Esophagus muscularis mucosa (tissue), 4 donors: ENCODE results near the gene RTCA. TPM values are rescaled to one million over a fixed set of nuclear protein-coding genes. Genes with fewer than 3 reads are reported as not detected.

Experiments used
- DNase-seq: peaks from one replicate; pipeline ENCODE4 v3.0.0-alpha.2; 2017; ENCODE audit errors: extremely low spot score
- H3K27ac ChIP-seq, 4 donors: fragments of 200-600 bp; sonication (generic); replicated peaks in 1 of 4; 1 replicate in 3 of 4; 2 replicates in 1 of 4; pipeline ENCODE4 v1.5.1; 2016 to 2019; ENCODE audit warnings: mild to moderate bottlenecking in 1 of 4
- H3K27me3 ChIP-seq, 4 donors: fragments of 200-600 bp; sonication (generic); one replicate each; pipeline versions ENCODE4 v1.5.1 to v1.6.0; 2016 to 2019
- H3K36me3 ChIP-seq, 4 donors: fragments of 200-600 bp; sonication (generic); one replicate each; pipeline ENCODE4 v1.5.1; 2016 to 2019
- H3K4me1 ChIP-seq, 4 donors: fragments of 200-600 bp; sonication (generic); one replicate each; pipeline ENCODE4 v1.5.1; 2016 to 2019
- H3K4me3 ChIP-seq, 4 donors: fragments of 200-600 bp; sonication (generic); 1 replicate in 2 of 4; 2 replicates in 2 of 4; pipeline ENCODE4 v1.5.1; 2016 to 2019; ENCODE audit warnings: mild to moderate bottlenecking in 4 of 4, moderate library complexity in 1 of 4
- H3K9me3 ChIP-seq, 4 donors: fragments of 200-600 bp; sonication (generic); 1 replicate in 3 of 4; 2 replicates in 1 of 4; pipeline ENCODE4 v1.5.1; 2016 to 2019
- EP300 ChIP-seq: sonication (generic); formaldehyde crosslinking; IDR thresholded peaks from one replicate; pipeline ENCODE4 v1.6.1; 2017; ENCODE audit warnings: antibody characterized with exemption
- POLR2A ChIP-seq: fragments of 450-650 bp; IDR thresholded peaks from one replicate; pipeline ENCODE4 v1.6.1; 2017; ENCODE audit warnings: antibody characterized with exemption, moderate library complexity, mild to moderate bottlenecking, low read depth
- POLR2AphosphoS5 ChIP-seq, 2 donors: sonication (generic); formaldehyde crosslinking; IDR thresholded peaks; one replicate each; pipeline ENCODE4 v1.6.1; 2017; ENCODE audit warnings: antibody characterized with exemption in 2 of 2
- WGBS: methylation state at CpG from one replicate; pipeline ENCODE4 v1.1.5; 2018; 5-methylcytosine and 5-hydroxymethylcytosine counted together
- intact Hi-C: fragments of 100-400 bp; cut with DNase I; formaldehyde crosslinking; loops from one replicate; pipeline ENCODE4 v1.15.1; 2023
- total RNA-seq, 4 donors: library from RNA; depleted of rRNA; stranded (reverse); fragments of >200 nt; gene quantifications; one replicate each; pipeline versions ENCODE4 v1.1.0 to v1.2.1, GENCODE V29; 2016
- TF ChIP-seq, protein P1 (sequence below), 3 experiments: fragments of 200-600 bp in 2 of 3; fragments of 450-650 bp in 1 of 3; sonication (generic) in 2 of 3; IDR thresholded peaks; one replicate each; pipeline ENCODE4 v1.5.1; 2017 to 2019; ENCODE audit warnings: antibody characterized with exemption in 3 of 3, mild to moderate bottlenecking in 2 of 3, moderate library complexity in 1 of 3

Gene RTCA
- total RNA-seq = 10 to 100 TPM; 18.7 to 22.0 (median 21.4) TPM

DNA sequence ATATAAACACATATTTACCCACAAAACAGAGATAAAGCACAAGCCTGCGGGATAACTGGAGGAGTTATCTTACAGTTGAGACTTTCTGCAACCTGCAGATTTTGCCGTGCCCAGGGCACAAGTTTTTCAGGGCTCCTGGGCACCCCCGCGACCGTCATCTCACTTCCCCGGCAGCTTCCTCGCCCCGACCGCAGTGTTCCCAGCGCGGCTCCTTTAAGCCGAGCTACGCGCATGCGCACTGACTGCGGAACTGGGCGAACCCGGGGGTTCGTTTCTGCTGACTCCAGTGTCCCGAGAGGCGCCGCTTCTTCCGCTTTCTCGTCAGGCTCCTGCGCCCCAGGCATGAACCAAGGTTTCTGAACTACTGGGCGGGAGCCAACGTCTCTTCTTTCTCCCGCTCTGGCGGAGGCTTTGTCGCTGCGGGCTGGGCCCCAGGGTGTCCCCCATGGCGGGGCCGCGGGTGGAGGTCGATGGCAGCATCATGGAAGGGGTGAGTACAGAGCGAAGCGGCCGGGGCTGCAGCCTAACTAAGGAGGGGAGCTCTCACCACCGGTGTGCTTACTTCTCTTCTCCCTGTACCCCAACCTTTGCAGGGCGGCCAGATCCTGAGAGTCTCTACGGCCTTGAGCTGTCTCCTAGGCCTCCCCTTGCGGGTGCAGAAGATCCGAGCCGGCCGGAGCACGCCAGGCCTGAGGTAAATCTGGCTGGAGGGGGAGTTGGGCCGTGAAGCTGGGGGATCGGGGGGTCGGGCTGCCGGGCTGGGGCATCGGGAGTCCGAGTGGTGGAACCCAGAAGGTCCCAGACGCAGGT is at the start of gene RTCA:
Gene RTCA, plus strand, starts transcription at position 286 of the 810 bp plus-strand sequence. Its CDS starts 160 bp downstream, at position 446.
- Histone ChIP-seq H3K27me3 (no peaks in the 10 kb centered on the region), H3K4me1 (peaks cover 11 to 44% (median 37%) of the 10 kb centered on the region in 4 donors)
- intact Hi-C loops = loop anchor here (5.0 to 10.0 kb wide), 2 partner anchors 86 to 619 kb away; partner anchors contain the start of gene CDC14A

GRCh38 chr1:100217834-100218233 is 48.2 kb upstream of the RTCA start:
- intact Hi-C loops = no loop called here
- Histone ChIP-seq H3K4me3 (no peak overlapping the region), H3K27ac (no peak overlapping the region), H3K36me3 (peaks cover 24 to 63% (median 41%) of the 10 kb centered on the region in 4 donors), H3K4me1 (no peaks in the 10 kb centered on the region), H3K9me3 (no peaks in the 10 kb centered on the region), H3K27me3 (no peaks in the 10 kb centered on the region)
- 50% methylated on average over 2 of the region's 2 CpGs for WGBS
- TF ChIP-seq, protein P1, sequence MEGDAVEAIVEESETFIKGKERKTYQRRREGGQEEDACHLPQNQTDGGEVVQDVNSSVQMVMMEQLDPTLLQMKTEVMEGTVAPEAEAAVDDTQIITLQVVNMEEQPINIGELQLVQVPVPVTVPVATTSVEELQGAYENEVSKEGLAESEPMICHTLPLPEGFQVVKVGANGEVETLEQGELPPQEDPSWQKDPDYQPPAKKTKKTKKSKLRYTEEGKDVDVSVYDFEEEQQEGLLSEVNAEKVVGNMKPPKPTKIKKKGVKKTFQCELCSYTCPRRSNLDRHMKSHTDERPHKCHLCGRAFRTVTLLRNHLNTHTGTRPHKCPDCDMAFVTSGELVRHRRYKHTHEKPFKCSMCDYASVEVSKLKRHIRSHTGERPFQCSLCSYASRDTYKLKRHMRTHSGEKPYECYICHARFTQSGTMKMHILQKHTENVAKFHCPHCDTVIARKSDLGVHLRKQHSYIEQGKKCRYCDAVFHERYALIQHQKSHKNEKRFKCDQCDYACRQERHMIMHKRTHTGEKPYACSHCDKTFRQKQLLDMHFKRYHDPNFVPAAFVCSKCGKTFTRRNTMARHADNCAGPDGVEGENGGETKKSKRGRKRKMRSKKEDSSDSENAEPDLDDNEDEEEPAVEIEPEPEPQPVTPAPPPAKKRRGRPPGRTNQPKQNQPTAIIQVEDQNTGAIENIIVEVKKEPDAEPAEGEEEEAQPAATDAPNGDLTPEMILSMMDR (IDR thresholded peaks at IDR 0.05) = no peak
- TF ChIP-seq EP300 = no peak
- TF ChIP-seq POLR2AphosphoS5 (IDR thresholded peaks at IDR 0.05) = no peak
- TF ChIP-seq POLR2A = no peak
- no peak for DNase-seq

More for the DNA sequence above, at the start of gene RTCA:
- no peak for TF ChIP-seq POLR2A
- TF ChIP-seq, protein P1 (IDR thresholded peaks at IDR 0.05) = peak in 1 of 3 experiments; percentile 9
- peak; percentile 89 to 98 for TF ChIP-seq POLR2AphosphoS5 (IDR thresholded peaks at IDR 0.05)
- no peak for TF ChIP-seq EP300
- WGBS = under 1% methylated on average over 39 of the region's 53 CpGs
- Histone ChIP-seq H3K4me3 (peak within 1 kb of the TSS; percentile 81 to 93 (median 85)), H3K36me3 (peaks cover 13 to 38% (median 33%) of the 10 kb centered on the region in 4 donors), H3K27ac (peak within 1 kb of the TSS; percentile 79 to 91 (median 82)), H3K9me3 (no peaks in the 10 kb centered on the region)
- peak; percentile 98 for DNase-seq

GRCh38 chr1:100219457-100219856 is 46.6 kb upstream of the RTCA start:
- Histone ChIP-seq H3K4me1 (no peaks in the 10 kb centered on the region), H3K9me3 (no peaks in the 10 kb centered on the region), H3K36me3 (peaks cover 14 to 57% (median 25%) of the 10 kb centered on the region in 4 donors), H3K4me3 (no peak overlapping the region), H3K27me3 (no peaks in the 10 kb centered on the region), H3K27ac (no peak overlapping the region)
- DNase-seq = no peak
- intact Hi-C loops = no loop called here
- TF ChIP-seq, protein P1 (IDR thresholded peaks at IDR 0.05) = no peak
- TF ChIP-seq POLR2A (no peak), POLR2AphosphoS5 (IDR thresholded peaks at IDR 0.05) (no peak), EP300 (no peak)
- WGBS = 89% methylated on average over 5 of the region's 6 CpGs

GRCh38 chr1:100219883-100220282 is 46.1 kb upstream of the RTCA start:
- WGBS = 95% methylated on average over 2 of the region's 2 CpGs
- intact Hi-C loops = no loop called here
- Histone ChIP-seq H3K4me3 (no peak overlapping the region), H3K4me1 (no peaks in the 10 kb centered on the region), H3K27me3 (no peaks in the 10 kb centered on the region), H3K9me3 (no peaks in the 10 kb centered on the region), H3K27ac (no peak overlapping the region), H3K36me3 (peaks cover 10 to 52% (median 21%) of the 10 kb centered on the region in 4 donors)
- no peak for DNase-seq
- no peak for TF ChIP-seq POLR2AphosphoS5 (IDR thresholded peaks at IDR 0.05)
- TF ChIP-seq POLR2A = no peak
- TF ChIP-seq, protein P1 (IDR thresholded peaks at IDR 0.05) = no peak
- no peak for TF ChIP-seq EP300
